Body of pancreas (tissue), 4 donors: ENCODE results near the gene WWC2.

Source experiments
- CTCF ChIP-seq, 7 experiments: fragments of 450-650 bp in 4 of 7; fragments of 200-600 bp in 3 of 7; sonication (generic) in 3 of 7; IDR thresholded peaks; one replicate each; pipeline ENCODE4 v1.5.1; 2016 to 2019; ENCODE audit warnings: antibody characterized with exemption in 7 of 7
- POLR2A ChIP-seq, 3 donors: fragments of 450-650 bp; IDR thresholded peaks; one replicate each; pipeline ENCODE4 v1.6.1; 2016; ENCODE audit warnings: antibody characterized with exemption in 3 of 3, mild to moderate bottlenecking in 2 of 3

- TF ChIP-seq CTCF (IDR thresholded peaks at IDR 0.05) (no peak), POLR2A (IDR thresholded peaks at IDR 0.05) (no peak)
Observed at GRCh38 chr4:183173580-183174526, 74.8 kb downstream of the WWC2 start.
